HepG2 (cell line): ENCODE results near the gene EFS. TPM values are rescaled to one million over a fixed set of nuclear protein-coding genes. Genes with fewer than 3 reads are reported as not detected.

Experiments
- CHD4 ChIP-seq: fragments of 200-600 bp; sonication (generic); IDR thresholded peaks from 2 replicates; pipeline ENCODE4 v1.7.0; 2017; ENCODE audit warnings: mild to moderate bottlenecking, low read length, borderline replicate concordance
- ELF3 ChIP-seq: IDR thresholded peaks from 2 replicates; pipeline ENCODE4 v1.6.1; 2016; ENCODE audit warnings: missing genetic modification reagents, missing compliant biosample characterization
- FOSL1 ChIP-seq: sonication (generic); formaldehyde crosslinking; IDR thresholded peaks from 2 replicates; pipeline ENCODE4 v1.9.0; 2021; ENCODE audit warnings: missing genetic modification reagents, borderline replicate concordance
- FOXA3 ChIP-seq: IDR thresholded peaks from 2 replicates; pipeline ENCODE4 v1.6.1; 2016; ENCODE audit warnings: missing genetic modification reagents, missing compliant biosample characterization
- JARID2 ChIP-seq: sonication (generic); formaldehyde crosslinking; IDR thresholded peaks from 2 replicates; pipeline ENCODE4 v1.8.1; 2023; ENCODE audit warnings: missing genetic modification reagents, inconsistent platforms; ENCODE audit not compliant: insufficient replicate concordance
- MXD4 ChIP-seq: IDR thresholded peaks from 2 replicates; pipeline ENCODE4 v1.6.1; 2016; ENCODE audit warnings: mild to moderate bottlenecking, missing biosample characterization, missing genetic modification reagents
- NFKB2 ChIP-seq: sonication (generic); formaldehyde crosslinking; IDR thresholded peaks from 2 replicates; pipeline ENCODE4 v1.4.0; 2020; ENCODE audit warnings: missing genetic modification reagents, borderline replicate concordance
- RAD21 ChIP-seq: fragments of 450-650 bp; formaldehyde crosslinking; IDR thresholded peaks from 2 replicates; pipeline ENCODE4 v1.5.0; 2020; ENCODE audit warnings: mild to moderate bottlenecking
- RARG ChIP-seq: sonication (generic); formaldehyde crosslinking; IDR thresholded peaks from 2 replicates; pipeline ENCODE4 v1.4.0; 2020; ENCODE audit warnings: low read depth, mild to moderate bottlenecking, missing genetic modification reagents
- SMARCE1 ChIP-seq: fragments of 450-650 bp; IDR thresholded peaks from 2 replicates; pipeline ENCODE4 v1.6.1; 2017; ENCODE audit warnings: borderline replicate concordance
- SP2 ChIP-seq: sonication (generic); formaldehyde crosslinking; IDR thresholded peaks from 2 replicates; pipeline ENCODE4 v1.5.1; 2020; ENCODE audit warnings: mild to moderate bottlenecking, missing genetic modification reagents
- ZNF224 ChIP-seq: sonication (generic); formaldehyde crosslinking; IDR thresholded peaks from 2 replicates; pipeline ENCODE4 v1.5.0; 2020; ENCODE audit warnings: mild to moderate bottlenecking, missing genetic modification reagents
- ZNF7 ChIP-seq: IDR thresholded peaks from 2 replicates; pipeline ENCODE4 v1.6.1; 2016; ENCODE audit warnings: missing biosample characterization, missing genetic modification reagents
- polyA plus RNA-seq, 8 experiments: library from polyadenylated mRNA; depleted of rRNA in 3 of 8; stranded (reverse) in 7 of 8; unstranded in 1 of 8; fragments of >200 nt; fragmentation: Illumina TruSeq in 4 of 8; extraction: Trizol in 4 of 8; gene quantifications; 2 replicates each; pipeline versions ENCODE4 v1.2.1 to v1.2.3, GENCODE V29; 2011 to 2016; ENCODE audit warnings: low read depth in 4 of 8, missing spikeins in 1 of 8, mixed read lengths in 1 of 8; ENCODE audit not compliant: insufficient read depth in 1 of 8
- total RNA-seq, 5 experiments: library from RNA; depleted of rRNA; stranded (reverse); fragments of >200 nt; fragmentation: Illumina TruSeq; extraction: Trizol; gene quantifications; 2 replicates each; pipeline ENCODE4 v1.2.3, GENCODE V29; 2016; ENCODE audit warnings: low read depth in 1 of 5
- TF ChIP-seq, protein P1 (sequence below): sonication (generic); formaldehyde crosslinking; conservative IDR thresholded peaks from 2 replicates; pipeline ENCODE4 v1.8.1; 2023; ENCODE audit warnings: missing genetic modification reagents
- TF ChIP-seq, protein P2 (sequence below): sonication (generic); formaldehyde crosslinking; IDR thresholded peaks from 2 replicates; pipeline ENCODE4 v1.5.0; 2020; ENCODE audit warnings: missing genetic modification reagents, mild to moderate bottlenecking, borderline replicate concordance
- TF ChIP-seq, protein P3 (sequence below): sonication (generic); formaldehyde crosslinking; IDR thresholded peaks from one replicate; pipeline ENCODE4 v1.5.1; 2020; ENCODE audit warnings: mild to moderate bottlenecking, missing genetic modification reagents; ENCODE audit errors: not compliant biosample characterization
- TF ChIP-seq, protein P4 (sequence below): conservative IDR thresholded peaks from 2 replicates; pipeline ENCODE4 v1.6.1; 2018; ENCODE audit warnings: missing genetic modification reagents

Gene EFS
- total and polyA plus RNA-seq, 2 of the 13 experiments (the other 11 are each of a cell fraction or from before 2014, with no cell fraction given), result not detected

DNA sequence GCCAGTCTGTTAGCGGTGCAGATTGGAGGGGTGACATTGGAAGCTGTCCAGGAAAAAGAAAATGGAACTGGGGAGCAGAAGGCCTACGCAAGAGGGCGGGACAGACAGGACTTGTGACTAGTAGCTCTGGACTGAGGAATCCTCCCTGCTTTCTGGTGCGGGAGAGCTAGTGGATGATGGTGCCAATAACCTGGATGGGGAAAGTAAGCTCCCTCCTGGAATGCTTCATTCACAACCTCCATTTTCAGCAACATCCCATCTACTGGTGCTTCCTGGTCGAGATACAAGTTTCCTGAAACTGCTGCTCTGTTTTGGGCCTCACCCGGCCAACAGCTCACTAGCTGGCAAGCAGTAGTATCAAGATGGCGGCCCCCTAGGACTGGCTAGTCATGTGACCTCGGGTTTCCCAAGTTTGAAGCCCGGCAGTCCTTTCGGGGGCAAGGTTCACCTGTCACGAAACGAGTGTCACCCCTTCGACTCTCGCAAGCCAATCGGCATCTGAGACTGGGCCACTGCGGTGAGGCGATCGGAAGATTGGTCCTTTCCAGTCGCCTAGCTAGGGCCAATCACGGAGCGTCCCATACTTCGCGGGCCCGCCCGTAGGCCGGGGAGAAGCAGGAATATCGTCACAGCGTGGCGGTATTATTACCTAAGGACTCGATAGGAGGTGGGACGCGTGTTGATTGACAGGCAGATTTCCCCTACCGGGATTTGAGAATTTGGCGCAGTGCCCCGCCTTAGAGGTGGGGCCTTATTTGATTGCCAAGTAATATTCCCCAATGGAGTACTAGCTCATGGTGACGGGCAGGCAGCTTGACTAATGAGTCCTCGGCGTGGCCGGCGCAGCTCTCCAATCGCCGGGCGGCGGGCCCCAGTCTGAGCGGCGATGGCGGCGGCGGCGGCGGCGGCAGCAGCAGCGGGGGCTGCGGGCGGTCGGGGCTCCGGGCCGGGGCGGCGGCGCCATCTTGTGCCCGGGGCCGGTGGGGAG, 44.1 kb downstream of the EFS start, which contains the start of gene PABPN1 (continued):
- TF ChIP-seq, protein P1, sequence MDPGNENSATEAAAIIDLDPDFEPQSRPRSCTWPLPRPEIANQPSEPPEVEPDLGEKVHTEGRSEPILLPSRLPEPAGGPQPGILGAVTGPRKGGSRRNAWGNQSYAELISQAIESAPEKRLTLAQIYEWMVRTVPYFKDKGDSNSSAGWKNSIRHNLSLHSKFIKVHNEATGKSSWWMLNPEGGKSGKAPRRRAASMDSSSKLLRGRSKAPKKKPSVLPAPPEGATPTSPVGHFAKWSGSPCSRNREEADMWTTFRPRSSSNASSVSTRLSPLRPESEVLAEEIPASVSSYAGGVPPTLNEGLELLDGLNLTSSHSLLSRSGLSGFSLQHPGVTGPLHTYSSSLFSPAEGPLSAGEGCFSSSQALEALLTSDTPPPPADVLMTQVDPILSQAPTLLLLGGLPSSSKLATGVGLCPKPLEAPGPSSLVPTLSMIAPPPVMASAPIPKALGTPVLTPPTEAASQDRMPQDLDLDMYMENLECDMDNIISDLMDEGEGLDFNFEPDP (CRISPR knock-in tag), result no peak
- TF ChIP-seq FOXA3 (CRISPR knock-in tag), result peak; percentile 78
- TF ChIP-seq, protein P2, sequence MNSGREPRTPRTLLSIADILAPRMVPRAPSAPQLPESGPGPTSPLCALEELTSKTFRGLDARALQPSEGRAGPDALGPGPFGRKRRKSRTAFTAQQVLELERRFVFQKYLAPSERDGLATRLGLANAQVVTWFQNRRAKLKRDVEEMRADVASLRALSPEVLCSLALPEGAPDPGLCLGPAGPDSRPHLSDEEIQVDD, result no peak; the same call in 1 of the 2 replicates
- peak; percentile 25; the same call in 1 of the 2 replicates for TF ChIP-seq FOSL1
- TF ChIP-seq, protein P3, sequence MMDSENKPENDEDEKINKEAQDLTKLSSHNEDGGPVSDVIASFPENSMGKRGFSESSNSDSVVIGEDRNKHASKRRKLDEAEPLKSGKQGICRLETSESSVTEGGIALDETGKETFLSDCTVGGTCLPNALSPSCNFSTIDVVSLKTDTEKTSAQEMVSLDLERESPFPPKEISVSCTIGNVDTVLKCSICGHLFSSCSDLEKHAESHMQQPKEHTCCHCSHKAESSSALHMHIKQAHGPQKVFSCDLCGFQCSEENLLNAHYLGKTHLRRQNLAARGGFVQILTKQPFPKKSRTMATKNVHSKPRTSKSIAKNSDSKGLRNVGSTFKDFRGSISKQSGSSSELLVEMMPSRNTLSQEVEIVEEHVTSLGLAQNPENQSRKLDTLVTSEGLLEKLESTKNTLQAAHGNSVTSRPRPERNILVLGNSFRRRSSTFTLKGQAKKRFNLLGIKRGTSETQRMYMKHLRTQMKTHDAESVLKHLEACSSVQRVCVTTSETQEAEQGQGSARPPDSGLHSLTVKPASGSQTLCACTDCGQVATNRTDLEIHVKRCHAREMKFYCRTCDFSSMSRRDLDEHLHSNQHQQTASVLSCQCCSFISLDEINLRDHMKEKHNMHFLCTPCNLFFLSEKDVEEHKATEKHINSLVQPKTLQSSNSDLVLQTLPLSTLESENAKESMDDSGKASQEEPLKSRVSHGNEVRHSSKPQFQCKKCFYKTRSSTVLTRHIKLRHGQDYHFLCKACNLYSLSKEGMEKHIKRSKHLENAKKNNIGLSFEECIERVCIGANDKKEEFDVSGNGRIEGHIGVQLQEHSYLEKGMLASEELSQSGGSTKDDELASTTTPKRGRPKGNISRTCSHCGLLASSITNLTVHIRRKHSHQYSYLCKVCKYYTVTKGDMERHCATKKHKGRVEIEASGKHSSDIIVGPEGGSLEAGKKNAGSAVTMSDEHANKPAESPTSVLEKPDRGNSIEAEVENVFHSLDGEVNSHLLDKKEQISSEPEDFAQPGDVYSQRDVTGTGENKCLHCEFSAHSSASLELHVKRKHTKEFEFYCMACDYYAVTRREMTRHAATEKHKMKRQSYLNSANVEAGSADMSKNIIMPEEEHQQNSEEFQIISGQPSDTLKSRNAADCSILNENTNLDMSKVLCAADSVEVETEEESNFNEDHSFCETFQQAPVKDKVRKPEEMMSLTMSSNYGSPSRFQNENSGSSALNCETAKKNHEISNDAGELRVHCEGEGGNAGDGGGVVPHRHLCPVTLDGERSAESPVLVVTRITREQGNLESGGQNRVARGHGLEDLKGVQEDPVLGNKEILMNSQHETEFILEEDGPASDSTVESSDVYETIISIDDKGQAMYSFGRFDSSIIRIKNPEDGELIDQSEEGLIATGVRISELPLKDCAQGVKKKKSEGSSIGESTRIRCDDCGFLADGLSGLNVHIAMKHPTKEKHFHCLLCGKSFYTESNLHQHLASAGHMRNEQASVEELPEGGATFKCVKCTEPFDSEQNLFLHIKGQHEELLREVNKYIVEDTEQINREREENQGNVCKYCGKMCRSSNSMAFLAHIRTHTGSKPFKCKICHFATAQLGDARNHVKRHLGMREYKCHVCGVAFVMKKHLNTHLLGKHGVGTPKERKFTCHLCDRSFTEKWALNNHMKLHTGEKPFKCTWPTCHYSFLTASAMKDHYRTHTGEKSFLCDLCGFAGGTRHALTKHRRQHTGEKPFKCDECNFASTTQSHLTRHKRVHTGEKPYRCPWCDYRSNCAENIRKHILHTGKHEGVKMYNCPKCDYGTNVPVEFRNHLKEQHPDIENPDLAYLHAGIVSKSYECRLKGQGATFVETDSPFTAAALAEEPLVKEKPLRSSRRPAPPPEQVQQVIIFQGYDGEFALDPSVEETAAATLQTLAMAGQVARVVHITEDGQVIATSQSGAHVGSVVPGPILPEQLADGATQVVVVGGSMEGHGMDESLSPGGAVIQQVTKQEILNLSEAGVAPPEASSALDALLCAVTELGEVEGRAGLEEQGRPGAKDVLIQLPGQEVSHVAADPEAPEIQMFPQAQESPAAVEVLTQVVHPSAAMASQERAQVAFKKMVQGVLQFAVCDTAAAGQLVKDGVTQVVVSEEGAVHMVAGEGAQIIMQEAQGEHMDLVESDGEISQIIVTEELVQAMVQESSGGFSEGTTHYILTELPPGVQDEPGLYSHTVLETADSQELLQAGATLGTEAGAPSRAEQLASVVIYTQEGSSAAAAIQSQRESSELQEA (CRISPR knock-in tag), result no peak
- TF ChIP-seq MXD4 (CRISPR knock-in tag), result peak; percentile 95
- TF ChIP-seq, protein P4, sequence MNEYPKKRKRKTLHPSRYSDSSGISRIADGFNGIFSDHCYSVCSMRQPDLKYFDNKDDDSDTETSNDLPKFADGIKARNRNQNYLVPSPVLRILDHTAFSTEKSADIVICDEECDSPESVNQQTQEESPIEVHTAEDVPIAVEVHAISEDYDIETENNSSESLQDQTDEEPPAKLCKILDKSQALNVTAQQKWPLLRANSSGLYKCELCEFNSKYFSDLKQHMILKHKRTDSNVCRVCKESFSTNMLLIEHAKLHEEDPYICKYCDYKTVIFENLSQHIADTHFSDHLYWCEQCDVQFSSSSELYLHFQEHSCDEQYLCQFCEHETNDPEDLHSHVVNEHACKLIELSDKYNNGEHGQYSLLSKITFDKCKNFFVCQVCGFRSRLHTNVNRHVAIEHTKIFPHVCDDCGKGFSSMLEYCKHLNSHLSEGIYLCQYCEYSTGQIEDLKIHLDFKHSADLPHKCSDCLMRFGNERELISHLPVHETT (CRISPR knock-in tag), result peak; percentile 96
- no peak for TF ChIP-seq SMARCE1
- peak; percentile 67 for TF ChIP-seq RAD21 (CRISPR knock-in tag)
- peak; percentile 54; the same call in 1 of the 2 replicates for TF ChIP-seq ZNF7 (CRISPR knock-in tag)
- no peak; the same call in 1 of the 2 replicates for TF ChIP-seq ELF3 (CRISPR knock-in tag)
- TF ChIP-seq SP2 (CRISPR knock-in tag), result peak; percentile 92
- TF ChIP-seq JARID2 (CRISPR knock-in tag), result no peak
- TF ChIP-seq NFKB2 (CRISPR knock-in tag), result peak; percentile 97
- peak; percentile 62 for TF ChIP-seq ZNF224 (CRISPR knock-in tag)
- peak; percentile 79; the same call in 1 of the 2 replicates for TF ChIP-seq RARG (CRISPR knock-in tag)
- TF ChIP-seq CHD4, result peak; percentile 94; the same call in 1 of the 2 replicates
